ENCODE data around the gene N4BP2L2.
"Not testable (repeated sequence)": the region's sequence is repeated elsewhere in the genome, so short reads cannot be mapped to it uniquely, and the experiment has no call there.

N4BP2L2 gene

DNA sequence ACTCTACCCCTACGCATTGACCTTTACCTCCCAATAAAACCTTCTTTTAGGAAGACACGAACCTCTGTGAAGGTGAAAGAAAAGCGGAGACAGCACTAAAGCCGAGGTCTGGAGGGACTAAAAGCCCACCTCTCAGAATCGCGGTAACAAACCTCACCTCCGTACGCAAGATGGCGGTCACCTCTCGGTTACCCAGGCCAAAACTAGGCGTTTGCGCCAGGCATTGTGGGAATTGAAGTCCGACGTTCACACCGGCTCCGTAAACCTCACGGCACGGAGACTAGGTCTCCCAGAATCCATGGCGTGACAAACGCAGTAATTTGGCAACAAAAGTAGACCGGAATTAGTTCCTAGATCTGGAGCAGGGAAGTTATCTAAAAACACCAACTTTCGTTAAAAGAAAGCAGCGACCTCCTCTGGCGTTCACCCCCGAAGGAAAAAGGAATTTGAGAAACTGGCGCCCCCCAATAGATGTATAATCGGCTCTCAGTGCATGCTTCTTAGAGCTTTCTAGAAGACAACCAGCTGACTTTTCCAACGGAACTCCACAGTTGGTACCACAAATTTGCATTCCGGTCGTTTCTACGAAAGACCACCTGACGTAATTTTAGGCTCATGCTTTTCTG, at the start of gene N4BP2L2:
TSS of gene N4BP2L2 (minus strand) at position 175 of the 626 bp plus-strand sequence. CDS start 1,768 bp downstream, outside the sequence.
- peak; percentile 98 for FAIRE-seq

DNA sequence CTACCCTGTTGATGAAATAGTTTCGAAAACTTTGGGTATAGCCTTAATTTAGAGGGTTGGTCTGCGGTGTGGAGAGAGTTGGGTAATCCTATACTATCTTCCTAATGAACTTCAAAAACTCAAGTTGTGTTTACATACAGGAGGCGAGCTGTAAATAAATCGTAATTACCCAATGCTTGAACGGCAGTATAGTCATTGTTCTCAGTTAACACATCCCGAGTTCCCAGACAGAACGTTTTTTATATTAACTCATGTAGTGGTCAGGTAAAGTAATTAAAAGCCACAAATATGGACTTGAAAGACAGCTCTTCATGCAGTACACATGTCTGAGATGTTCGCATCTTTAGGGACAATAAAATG, 49.2 kb upstream of the N4BP2L2 start:
- no peak for FAIRE-seq

DNA sequence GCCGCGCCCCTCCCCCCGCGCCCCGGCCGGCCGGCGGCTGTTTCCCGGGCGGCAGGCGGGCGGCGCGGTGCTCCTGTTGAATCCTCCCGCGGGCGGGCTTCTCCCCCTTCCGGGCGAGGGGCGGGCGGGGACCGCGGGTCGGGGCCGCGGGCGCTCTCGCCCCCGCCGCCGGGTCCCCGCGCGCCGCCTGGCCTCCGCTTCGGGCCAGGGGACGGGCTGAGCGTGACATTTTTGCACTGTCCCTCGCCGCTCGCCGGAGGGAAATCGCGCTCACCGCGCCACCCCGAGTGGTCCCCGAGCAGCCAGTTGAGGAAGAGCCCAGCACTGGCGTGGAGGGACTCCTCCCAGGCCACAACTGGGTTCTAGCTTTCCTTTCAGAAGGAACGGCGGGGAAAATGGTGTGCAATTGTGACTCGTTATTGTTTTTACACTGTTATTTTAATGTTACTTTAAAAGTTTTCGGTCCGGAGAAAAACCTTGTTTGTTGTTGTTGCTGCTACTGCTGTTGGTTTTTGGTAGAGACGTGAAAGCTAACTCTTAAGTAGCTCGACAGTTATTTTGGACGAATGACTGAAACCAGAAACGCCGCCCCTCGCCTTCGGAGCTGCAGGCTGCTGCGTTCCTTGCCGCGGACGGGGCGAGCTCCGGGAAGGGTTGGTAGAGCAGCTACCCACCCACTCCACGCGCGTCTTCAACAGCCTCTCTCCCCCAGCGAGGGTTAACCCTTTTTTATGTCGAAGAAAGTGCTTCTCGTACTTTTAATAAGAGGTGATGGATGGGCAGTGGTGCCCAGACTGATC, 48.6 kb upstream of the N4BP2L2 start:
- FAIRE-seq, result no peak

DNA sequence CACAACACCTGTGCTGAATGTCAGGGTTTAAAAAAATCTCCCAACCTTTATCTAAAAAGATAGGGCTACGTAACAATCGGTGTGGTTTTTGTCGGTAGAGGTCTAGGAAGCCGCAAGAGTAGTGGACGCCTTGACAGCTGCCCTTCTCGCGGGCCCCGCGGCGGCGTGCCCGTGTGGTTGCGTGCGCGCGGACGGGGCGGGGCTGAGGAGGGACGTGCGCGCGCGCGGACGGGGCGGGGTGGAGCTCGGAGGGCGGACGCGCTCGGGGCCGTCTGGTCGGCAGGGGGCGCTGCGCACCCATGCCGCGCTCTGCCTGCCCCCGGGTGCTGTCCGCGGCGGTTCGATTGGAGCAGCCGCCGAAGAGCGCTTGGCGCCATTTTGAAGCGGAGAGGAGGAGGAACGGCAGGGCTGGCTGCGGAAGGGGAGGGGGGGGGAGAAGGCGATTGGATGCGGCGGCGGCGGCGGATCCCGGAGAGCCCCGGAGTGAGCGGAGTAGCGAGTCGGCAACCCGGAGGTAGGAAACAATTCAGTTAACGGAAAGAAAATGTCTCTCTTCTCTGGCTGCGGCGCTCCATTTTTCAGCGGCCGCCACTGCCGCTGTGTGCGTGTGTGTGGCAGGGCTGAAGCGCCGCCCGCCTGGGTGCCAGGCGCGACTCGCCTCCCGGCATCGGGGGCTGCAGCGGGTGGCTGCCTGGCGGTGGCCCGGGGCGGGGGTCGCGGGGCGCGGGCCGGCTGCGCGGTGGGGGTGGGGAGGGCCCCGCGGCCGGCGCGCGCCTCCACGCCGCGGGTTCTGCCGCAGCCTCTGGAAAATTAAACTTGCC, 47.7 kb upstream of the N4BP2L2 start, which contains the start of gene PDS5B:
TSS of gene PDS5B (plus strand) at position 373 of the 821 bp plus-strand sequence. CDS start 62,321 bp downstream, outside the sequence.
- peak; percentile 54 for FAIRE-seq

DNA sequence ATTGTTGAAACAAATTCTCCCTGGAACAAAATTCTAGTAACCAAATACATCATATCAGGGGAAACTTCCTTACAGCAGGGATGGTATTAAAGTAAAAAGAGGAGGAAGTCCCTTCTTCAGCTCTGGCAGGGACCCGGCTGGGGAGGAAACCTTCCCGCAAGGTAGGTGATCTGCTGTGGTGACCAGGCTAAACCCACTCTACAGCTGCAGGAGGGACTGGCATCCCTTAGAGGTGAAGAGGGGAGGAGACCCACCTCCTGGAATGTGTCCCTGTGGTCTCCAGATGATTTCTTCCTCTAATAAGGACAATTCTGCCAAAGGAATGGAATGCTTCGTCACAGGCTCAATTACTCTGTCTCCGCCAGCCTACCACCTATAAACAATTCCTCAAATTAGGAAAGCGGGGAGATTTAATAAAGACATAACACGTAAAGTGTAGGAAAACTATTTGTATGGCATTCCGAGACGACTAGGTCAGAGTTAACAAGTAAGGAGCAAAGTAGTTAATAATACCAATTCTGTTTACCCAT, 47.0 kb upstream of the N4BP2L2 start:
- no peak for FAIRE-seq

DNA sequence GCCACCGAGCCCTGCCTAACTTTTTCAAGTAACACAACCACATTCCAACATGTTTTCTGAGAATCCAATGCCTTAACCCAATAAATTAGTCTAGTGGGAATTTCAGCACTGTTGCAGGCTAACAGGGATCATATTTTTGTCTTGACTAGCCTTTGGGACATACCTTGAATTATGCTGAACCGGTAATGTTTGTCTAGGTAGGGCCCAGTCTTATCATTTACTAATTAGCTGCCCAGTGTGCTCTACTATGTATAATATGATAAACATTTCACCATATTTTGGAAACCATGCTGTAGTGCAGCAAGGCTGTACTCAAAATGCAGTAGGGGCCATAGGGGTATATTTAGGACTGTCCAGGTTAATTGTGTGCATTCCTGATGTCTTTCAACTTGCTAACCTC, 44.4 kb upstream of the N4BP2L2 start:
- FAIRE-seq, result no peak

DNA sequence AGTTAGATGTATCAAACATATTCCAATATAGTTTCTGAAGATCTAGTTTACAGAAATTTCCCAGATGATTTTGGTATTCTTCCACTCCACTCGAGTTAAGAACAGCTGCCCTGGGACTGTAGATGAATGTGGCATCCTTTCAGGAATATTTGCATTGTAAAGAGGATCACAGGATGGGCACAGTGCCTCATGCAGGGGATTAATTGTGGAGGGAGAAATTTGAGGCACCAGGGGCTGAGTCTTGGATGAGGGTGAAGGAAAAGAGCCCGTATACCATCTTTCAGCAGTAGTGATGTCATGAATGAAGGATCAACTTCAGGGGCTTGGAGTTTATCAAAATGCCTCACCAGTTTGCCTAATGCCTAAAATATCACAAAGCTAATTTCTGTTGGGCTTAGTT, 43.7 kb upstream of the N4BP2L2 start:
- FAIRE-seq, result no peak

DNA sequence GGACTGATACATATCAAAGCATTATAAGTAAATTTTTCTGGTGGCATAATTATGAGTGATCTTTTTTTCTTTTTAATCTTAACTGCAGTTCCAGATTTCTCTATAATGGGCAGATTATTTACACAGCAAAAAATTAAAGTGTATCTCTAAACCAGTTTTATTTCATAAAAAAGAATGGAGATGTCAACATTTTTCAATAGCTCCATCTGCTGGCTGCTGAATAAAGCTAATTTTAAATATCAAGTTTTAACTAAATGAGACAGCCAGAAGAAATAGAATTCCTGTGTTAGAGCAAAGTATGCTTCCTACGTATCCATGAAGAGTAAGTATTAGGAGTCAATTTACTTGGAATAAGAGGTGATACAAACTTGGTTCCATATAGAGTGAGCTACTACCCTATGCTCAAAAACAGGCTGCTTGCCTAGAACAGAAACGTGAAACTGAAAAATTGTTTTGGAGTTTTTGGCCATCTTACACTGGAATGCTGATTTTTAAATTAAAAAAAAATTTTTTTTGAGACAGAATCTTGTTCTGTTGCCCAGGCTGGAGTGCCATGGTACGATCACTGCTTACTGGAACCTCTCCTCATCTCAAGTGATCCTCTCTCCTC, 42.7 kb upstream of the N4BP2L2 start:
- FAIRE-seq, result peak; percentile 96

DNA sequence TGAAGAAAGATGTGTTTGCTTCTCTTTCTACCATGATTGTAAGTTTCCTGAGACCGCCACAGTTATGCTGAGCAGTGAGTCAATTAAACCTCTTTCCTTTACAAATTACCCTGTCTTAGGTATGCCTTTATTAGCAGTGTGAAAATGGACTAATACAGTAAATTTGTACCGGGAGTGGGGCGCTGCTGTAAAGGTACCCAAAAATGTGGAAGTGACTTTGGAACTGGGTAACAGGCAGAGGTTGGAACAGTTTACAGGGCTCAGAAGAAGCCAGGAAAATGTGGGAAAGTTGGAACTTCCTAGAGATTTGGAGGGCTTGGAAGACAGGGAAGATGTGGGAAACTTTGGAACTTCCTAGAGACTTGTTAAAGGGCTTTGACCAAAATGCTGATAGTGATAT, 38.4 kb upstream of the N4BP2L2 start:
- no peak for FAIRE-seq

DNA sequence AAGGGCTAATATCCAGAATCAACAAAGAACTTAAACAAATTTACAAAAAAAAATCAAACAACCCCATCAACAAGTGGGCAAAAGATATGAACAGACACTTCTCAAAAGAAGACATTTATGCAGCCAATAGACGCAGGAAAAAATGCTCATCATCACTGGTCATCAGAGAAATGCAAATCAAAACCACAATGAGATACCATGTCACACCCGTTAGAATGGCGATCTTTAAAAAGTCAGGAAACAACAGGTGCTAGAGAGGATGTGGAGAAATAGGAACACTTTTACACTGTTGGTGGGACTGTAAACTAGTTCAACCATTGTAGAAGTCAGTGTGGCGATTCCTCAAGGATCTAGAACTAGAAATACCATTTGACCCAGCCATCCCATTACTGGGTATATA, 37.1 kb upstream of the N4BP2L2 start:
- FAIRE-seq, result not testable (repeated sequence)

DNA sequence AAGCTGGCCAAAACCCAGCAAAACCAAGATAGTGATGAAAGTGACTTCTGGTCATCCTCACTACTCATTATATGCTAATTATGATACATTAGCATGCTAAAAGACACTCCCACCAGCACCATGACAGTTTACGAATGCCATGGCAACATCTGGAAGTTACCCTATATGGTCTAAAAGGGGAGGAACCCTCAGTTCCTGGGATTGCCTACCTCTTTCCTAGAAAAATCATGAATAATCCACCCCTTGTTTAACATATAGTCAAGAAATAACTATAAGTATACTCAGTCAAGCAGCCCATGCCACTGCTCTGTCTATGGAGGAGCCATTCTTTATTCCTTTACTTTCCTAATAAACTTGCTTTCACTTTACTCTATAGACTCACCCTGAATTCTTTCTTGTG, 22.2 kb upstream of the N4BP2L2 start:
- not testable (repeated sequence) for FAIRE-seq

DNA sequence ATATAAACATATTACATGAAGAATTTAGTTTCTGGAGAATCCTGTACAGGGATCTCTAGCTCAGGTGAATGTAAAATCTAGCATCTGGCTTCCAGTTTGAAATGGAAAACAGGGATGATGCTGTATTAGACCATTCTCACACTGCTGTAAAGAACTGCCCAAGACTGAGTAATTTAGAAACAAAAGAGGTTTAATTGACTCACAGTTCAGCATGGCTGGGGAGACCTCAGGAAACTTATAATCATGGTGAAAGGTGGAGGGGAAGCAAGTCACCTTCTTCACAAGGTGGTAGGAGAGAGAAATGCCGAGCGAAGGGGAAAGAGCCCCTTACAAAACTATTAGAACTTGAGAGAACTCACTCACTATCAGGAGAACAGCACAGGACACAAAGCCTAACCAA, 17.0 kb upstream of the N4BP2L2 start:
- FAIRE-seq, result no peak

DNA sequence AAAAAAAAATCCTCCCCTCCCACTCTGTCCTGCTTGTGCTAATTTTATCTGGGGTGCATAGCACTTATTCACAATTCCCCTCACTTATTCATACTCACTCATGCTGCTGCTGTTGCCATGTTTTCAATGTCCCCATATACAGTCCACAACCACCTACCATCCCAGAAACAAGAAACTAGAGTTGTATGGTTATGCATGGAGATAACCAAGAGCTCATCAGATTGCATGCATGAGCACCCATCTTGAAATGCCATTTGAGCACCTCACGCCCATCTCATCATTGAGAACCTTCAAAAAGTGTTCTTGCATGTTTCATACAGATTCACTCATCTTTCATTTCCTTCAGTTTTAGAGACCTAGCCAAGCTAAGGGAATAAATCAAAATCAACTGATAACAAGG, 15.1 kb upstream of the N4BP2L2 start:
- no peak for FAIRE-seq

DNA sequence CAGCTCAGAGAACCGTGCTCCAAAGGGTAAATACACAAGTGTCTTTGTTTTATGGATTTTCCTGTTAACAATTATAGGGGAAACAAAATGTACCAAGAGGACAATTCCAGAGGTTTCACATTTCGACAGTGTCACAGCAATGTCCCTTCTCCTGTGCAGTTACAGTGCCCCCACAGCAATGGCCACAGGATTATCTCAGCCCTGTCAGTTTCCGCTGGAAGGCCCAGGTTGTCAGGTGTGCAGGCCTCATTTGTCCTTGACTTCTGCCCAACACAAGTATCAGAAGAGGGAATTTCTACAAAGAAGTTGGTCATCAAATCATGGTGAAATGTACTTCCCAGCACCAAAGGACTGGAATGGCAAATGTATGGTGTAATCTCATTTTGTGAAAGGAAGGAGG, 11.2 kb upstream of the N4BP2L2 start:
- no peak for FAIRE-seq

DNA sequence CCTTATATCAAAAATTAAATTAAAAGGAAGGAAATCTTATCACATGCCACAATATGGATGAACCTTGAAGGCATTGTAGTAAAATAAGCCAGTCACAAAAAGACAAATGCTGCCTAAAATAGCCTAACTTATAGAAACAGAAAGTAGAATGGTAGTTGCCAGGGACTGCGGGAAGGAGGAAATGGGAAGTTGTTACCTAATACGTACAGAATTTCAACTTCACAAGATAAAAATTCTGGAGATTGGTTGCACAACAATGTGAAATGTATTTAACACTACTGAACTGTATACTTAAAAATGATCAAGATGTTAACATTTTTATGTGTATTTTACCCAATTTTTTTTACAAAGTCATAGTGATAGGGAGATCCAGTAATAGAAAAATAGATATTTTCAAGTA, 10.2 kb upstream of the N4BP2L2 start:
- no peak for FAIRE-seq

DNA sequence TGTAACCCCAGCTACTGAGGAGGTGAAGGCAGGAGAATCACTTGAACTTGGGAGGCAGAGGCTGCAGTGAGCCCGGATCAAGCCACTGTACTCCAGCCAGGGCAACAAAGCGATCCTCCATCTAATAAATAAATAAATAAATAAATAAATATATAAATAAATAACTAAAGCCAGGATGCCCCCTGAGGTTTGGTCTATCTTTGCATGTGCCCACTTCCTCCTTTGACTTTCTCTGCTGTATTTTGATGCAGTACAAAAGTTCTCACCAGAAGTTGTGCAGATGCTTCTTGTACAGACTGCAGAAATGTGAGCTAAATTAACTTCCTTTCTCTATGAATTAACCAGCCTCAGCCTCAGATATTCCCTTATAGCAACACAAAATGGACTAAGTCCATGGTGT, 6.5 kb upstream of the N4BP2L2 start:
- no peak for FAIRE-seq

DNA sequence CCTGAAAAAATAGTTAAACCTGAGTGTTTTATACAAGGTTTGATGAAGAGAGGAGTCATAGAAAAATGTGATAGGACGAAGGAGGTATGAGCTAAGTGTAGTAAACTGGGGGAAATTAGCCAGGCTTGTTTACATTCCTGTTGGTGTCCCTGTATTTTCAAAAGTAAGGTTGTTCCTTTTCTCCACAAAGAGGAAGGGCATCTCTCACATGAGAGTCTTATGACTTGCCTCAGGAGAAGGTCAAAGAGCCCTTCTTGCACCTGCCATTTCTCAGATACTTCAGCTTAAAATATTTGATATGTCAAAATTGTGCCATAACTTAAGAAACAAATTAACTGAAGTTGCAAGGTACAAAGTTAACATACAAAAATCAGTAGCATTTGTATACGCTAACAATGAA, 3.6 kb upstream of the N4BP2L2 start:
- FAIRE-seq, result no peak

DNA sequence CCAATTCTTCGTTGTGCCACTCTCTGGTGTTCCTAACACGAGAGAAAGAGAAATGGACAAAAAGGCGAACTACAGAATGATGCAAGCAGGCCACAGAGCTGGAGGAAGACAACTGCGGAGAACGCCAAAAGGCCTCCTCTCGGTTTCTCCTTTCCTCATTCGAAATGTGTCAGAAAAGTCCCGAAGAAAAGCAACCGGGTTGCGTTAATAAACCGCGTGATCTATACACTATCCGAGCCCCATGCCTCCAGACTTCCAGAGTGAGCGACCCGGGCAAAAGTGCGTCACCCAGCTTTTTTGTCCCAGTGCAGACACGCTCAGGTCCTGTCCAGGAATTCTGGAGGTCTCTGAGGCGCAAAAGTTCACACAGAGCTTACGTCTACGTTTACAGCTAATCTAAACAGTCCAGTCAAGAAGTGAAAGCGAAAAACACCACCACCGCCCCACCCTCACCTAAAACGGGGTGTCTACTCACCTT, 413 bp downstream of the N4BP2L2 start:
- FAIRE-seq, result no peak

DNA sequence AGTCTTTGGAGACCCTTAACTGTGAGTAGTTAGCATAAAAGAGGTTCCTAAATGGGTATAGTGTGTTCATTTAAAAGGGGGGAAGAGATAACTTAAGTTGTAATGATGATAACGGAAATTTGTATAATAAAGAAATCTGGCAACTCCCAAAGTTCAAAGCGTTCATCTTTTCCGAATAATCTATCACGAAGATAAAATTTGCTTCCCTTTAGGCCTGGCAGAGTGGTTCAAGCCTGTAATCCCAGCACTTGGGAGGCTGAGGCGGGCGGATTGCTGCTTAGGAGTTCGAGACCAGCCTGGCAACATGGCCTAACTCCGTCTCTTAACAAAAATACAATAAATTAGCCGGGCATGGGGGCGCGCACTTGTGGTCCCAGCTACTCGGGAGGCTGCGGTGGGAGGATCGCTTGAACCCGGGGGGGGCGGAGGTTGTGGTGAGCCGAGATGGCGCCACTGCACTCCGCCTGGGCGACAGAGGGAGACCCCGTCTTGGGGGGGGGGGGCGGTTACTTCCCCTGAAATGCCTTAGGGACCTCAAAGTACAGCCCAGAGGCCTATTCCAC, 934 bp downstream of the N4BP2L2 start:
- FAIRE-seq, result no peak

DNA sequence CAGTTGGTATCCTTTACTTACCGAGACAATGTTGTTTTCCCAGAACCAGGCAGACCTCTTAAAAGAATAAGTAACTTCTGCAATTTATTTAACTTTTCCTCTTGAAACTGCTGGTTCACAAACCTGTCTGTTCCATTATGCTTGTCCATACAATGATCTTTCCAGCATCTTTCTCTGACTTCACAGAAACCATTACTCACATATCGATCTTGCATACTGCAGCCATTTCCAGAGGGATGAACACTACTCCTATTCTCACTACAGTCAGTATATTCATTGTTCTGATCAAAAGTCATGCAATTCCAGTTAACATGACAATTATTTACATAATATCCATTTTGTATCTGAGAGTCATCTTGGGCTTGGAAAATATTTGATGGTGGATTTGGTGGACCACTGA, 2.8 kb downstream of the N4BP2L2 start:
- FAIRE-seq, result no peak

DNA sequence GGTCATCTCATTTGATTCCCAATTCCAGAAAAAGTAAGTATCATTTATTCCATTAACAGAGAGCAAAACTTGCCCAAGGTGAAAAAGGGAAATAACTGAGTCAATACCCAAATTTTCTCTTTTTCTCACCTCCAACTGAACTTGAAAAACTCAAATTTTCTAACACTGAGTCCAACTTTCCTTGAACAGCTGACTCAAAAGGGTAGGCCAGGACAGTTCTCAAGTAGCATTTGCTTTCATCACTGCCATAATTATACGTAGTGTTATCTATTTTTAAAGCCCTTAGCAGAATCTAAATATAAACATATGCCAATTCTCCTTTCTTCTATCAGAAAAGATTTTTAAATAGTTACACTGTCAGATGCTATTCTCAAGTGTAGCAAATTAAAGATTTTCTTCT, 3.5 kb downstream of the N4BP2L2 start:
- no peak for FAIRE-seq

DNA sequence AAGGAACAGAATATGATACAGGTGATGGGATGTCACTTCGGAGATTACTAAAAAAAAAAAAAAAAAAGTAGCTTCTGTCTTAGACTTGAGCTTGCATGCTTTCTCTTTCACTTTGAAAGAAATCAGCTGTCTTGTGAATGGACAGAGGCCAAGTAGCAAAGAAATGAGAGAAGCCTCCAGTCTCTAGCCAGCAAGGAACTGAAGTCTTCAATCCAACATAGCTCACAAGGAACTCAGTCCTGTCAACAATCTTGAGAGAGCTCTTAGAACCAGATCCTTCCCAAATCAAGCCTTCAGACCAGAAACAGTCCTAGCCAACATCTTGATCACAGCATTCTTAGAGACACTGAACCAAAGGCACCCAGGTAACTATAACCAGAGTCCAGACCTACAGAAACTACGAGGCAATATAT, 7.7 kb downstream of the N4BP2L2 start:
- FAIRE-seq, result no peak
